Thoracic aorta (tissue), 2 donors: ENCODE measurements around the gene MBLAC1. TPM values are rescaled to one million over a fixed set of nuclear protein-coding genes. Genes with fewer than 3 reads are reported as not detected.
A peak's percentile ranks its signal among the peaks of the same experiment; 100 is the strongest.

ENCODE experiments used
- ATAC-seq: fragments of 150-250 bp; one replicate; pipeline ENCODE4 v1.8.0; 2017; ENCODE audit warnings: low read depth; ENCODE audit not compliant: insufficient number of reproducible peaks, low FRiP score
- DNase-seq: peaks from one replicate; pipeline ENCODE4 v3.0.0-alpha.2; 2020; ENCODE audit warnings: low spot score
- H3K27ac ChIP-seq, 2 donors: fragments of 200-600 bp; sonication (generic); 1 replicate in 1 of 2; 2 replicates in 1 of 2; pipeline ENCODE4 v1.5.1; 2016; ENCODE audit warnings: mild to moderate bottlenecking in 2 of 2, moderate library complexity in 2 of 2
- H3K27me3 ChIP-seq: fragments of 200-600 bp; sonication (generic); replicated peaks from 2 replicates; pipeline ENCODE4 v1.6.0; 2016; ENCODE audit warnings: mild to moderate bottlenecking; ENCODE audit not compliant: insufficient read depth
- H3K36me3 ChIP-seq: fragments of 200-600 bp; sonication (generic); one replicate; pipeline ENCODE4 v1.5.1; 2016
- H3K4me1 ChIP-seq, 2 donors: fragments of 200-600 bp; sonication (generic); 1 replicate in 1 of 2; 2 replicates in 1 of 2; pipeline versions ENCODE4 v1.5.1 to v1.6.0; 2016; ENCODE audit warnings: low read depth in 2 of 2, mild to moderate bottlenecking in 1 of 2; ENCODE audit not compliant: control insufficient read depth in 1 of 2
- H3K4me3 ChIP-seq: fragments of 200-600 bp; sonication (generic); 2 replicates; pipeline ENCODE4 v1.5.1; 2016; ENCODE audit warnings: mild to moderate bottlenecking
- H3K9me3 ChIP-seq: fragments of 200-600 bp; sonication (generic); 2 replicates; pipeline ENCODE4 v1.5.1; 2016
- CTCF ChIP-seq: fragments of 200-600 bp; sonication (generic); IDR thresholded peaks from one replicate; pipeline ENCODE4 v1.5.1; 2019; ENCODE audit warnings: antibody characterized with exemption
- total RNA-seq, 2 donors: library from RNA; depleted of rRNA; stranded (reverse); fragments of >200 nt; gene quantifications; one replicate each; pipeline versions ENCODE4 v1.1.0 to v1.2.3, GENCODE V29; 2016

Gene MBLAC1
- total RNA-seq, 2 donors from 2014 or later: 1.1 TPM; not detected in 1

- H3K9me3 ChIP-seq: no peaks in the 10 kb centered on the region
- DNase-seq: no peak
- no peak for ATAC-seq
- TF ChIP-seq CTCF: no peak
- H3K27me3 ChIP-seq: no peaks in the 10 kb centered on the region
- no peaks in the 10 kb centered on the region for H3K4me1 ChIP-seq
- H3K27ac ChIP-seq: no peak overlapping the region
- H3K4me3 ChIP-seq: no peak overlapping the region
- H3K36me3 ChIP-seq: peaks cover 65% of the 10 kb centered on the region
These were observed 17.1 kb upstream of the MBLAC1 start for GRCh38 chr7:100109521-100110163.

GRCh38 chr7:100111156-100111555, 15.6 kb upstream of the MBLAC1 start:
- DNase-seq (no peak), ATAC-seq (no peak)
- no peaks in the 10 kb centered on the region for H3K27me3 ChIP-seq
- no peak overlapping the region for H3K4me3 ChIP-seq
- H3K4me1 ChIP-seq: no peaks in the 10 kb centered on the region
- no peak overlapping the region for H3K27ac ChIP-seq
- no peaks in the 10 kb centered on the region for H3K9me3 ChIP-seq
- TF ChIP-seq CTCF: no peak
- peaks cover 58% of the 10 kb centered on the region for H3K36me3 ChIP-seq

GRCh38 chr7:100111914-100112313, 14.9 kb upstream of the MBLAC1 start:
- H3K36me3 ChIP-seq: peaks cover 53% of the 10 kb centered on the region
- H3K9me3 ChIP-seq: no peaks in the 10 kb centered on the region
- no peak for TF ChIP-seq CTCF
- H3K4me3 ChIP-seq: no peak overlapping the region
- no peaks in the 10 kb centered on the region for H3K27me3 ChIP-seq
- ATAC-seq (peak; percentile 37), DNase-seq (no peak)
- H3K4me1 ChIP-seq: no peaks in the 10 kb centered on the region
- H3K27ac ChIP-seq: no peak overlapping the region

GRCh38 chr7:100115026-100115425, 11.7 kb upstream of the MBLAC1 start:
- ATAC-seq (no peak), DNase-seq (no peak)
- Histone ChIP-seq H3K4me1 (peaks cover 4 to 8% of the 10 kb centered on the region in 2 donors), H3K9me3 (no peaks in the 10 kb centered on the region), H3K36me3 (peaks cover 30% of the 10 kb centered on the region), H3K27ac (no peak overlapping the region), H3K27me3 (no peaks in the 10 kb centered on the region), H3K4me3 (no peak overlapping the region)
- no peak for TF ChIP-seq CTCF

- Histone ChIP-seq H3K36me3 (peaks cover 5% of the 10 kb centered on the region), H3K9me3 (no peaks in the 10 kb centered on the region), H3K4me3 (peak overlapping the region; percentile 84), H3K27me3 (no peaks in the 10 kb centered on the region), H3K4me1 (peaks cover 11 to 16% of the 10 kb centered on the region in 2 donors), H3K27ac (peak overlapping the region; percentile 85 to 87)
- ATAC-seq: no peak
- DNase-seq: no peak
- no peak for TF ChIP-seq CTCF
These were observed 8.2 kb upstream of the MBLAC1 start for GRCh38 chr7:100118388-100119071.
